K562 (cell line): Measurements from ENCODE around the gene CCDC194. TPM values are rescaled to one million over a fixed set of nuclear protein-coding genes. Genes with fewer than 3 reads are reported as not detected.
A peak's percentile ranks its signal among the peaks of the same experiment; 100 is the strongest.

ENCODE experiments used
- ATAC-seq: fragments of 200-7000 bp; cut with Tn5 transposase; 3 replicates; pipeline ENCODE4 v1.9.1; 2020; ENCODE audit warnings: moderate library complexity
- BruUV-seq: library from RNA; stranded (reverse); fragments of 400-500 nt; replicated peaks from 2 replicates; lab custom pipeline; 2021; lab: Mats Ljungman, UMichigan
- CTCF ChIA-PET: fragments of 300-600 bp; formaldehyde crosslinking; extraction: SDS; loops from one replicate; lab custom pipeline; 2021; ENCODE audit warnings: low intra/inter-chr PET ratio; lab: Yijun Ruan, JAX
- POLR2A ChIA-PET: fragments of 300-600, 350-650 bp; sonication (Branson Sonifier 250); formaldehyde crosslinking; extraction: SDS; loops from one replicate; lab custom pipeline; 2021; ENCODE audit warnings: antibody characterized with exemption, inconsistent platforms; lab: Yijun Ruan, JAX
- DNase-seq, 4 experiments: peaks; one replicate each; pipeline versions ENCODE4 v3.0.0 to v3.0.0-alpha.2; 2011 to 2018; ENCODE audit warnings: low spot score in 3 of 4, mixed read lengths in 3 of 4; ENCODE audit errors: extremely low read depth in 1 of 4
- FAIRE-seq: peaks from 2 replicates; lab custom pipeline; 2011; peaks lifted over from hg19 to GRCh38; lab: Jason Lieb, UNC
- H2AFZ ChIP-seq: 2 replicates; pipeline ENCODE4 v1.6.0; 2011; ENCODE audit warnings: low read depth, low read length, control low read depth, inconsistent platforms
- H3K27ac ChIP-seq: fragments of 200-600 bp; 3 replicates; pipeline ENCODE4 v1.8.0; 2011; ENCODE audit warnings: low read depth, mild to moderate bottlenecking, control low read depth, inconsistent platforms, low read length, moderate library complexity, mixed read lengths; ENCODE audit errors: extremely low read depth
- H3K27me3 ChIP-seq, 2 experiments: fragments of 300-600 bp in 1 of 2; 2 replicates in 1 of 2; 3 replicates in 1 of 2; pipeline versions ENCODE4 v1.6.0 to v1.8.0; 2011; ENCODE audit warnings: inconsistent platforms in 2 of 2, low read length in 2 of 2, mild to moderate bottlenecking in 1 of 2, mixed read lengths in 1 of 2, moderate library complexity in 1 of 2; ENCODE audit not compliant: control insufficient read depth in 2 of 2, insufficient read depth in 2 of 2
- H3K36me3 ChIP-seq: fragments of 300-600 bp; 3 replicates; pipeline ENCODE4 v1.8.0; 2011; ENCODE audit warnings: mild to moderate bottlenecking, low read length, inconsistent platforms; ENCODE audit not compliant: control insufficient read depth, insufficient read depth
- H3K4me1 ChIP-seq, 2 experiments: fragments of 200-600 bp in 1 of 2; replicated peaks in 1 of 2; 2 replicates in 1 of 2; 3 replicates in 1 of 2; pipeline versions ENCODE4 v1.5.1 to v1.8.0; 2011; ENCODE audit warnings: inconsistent platforms in 2 of 2, low read length in 2 of 2, mild to moderate bottlenecking in 1 of 2, mixed read lengths in 1 of 2, moderate library complexity in 1 of 2; ENCODE audit not compliant: control insufficient read depth in 2 of 2, insufficient read depth in 2 of 2
- H3K4me2 ChIP-seq: 2 replicates; pipeline ENCODE4 v1.6.1; 2011; ENCODE audit warnings: low read length, control low read depth, inconsistent platforms, mixed read lengths; ENCODE audit not compliant: insufficient read depth
- H3K4me3 ChIP-seq: fragments of 200-600 bp; sonication (generic), shearing (Covaris generic); 2 replicates; pipeline ENCODE4 v1.5.1; 2016; ENCODE audit warnings: control low read depth, inconsistent platforms
- H3K79me2 ChIP-seq: fragments of 200-600 bp; 3 replicates; pipeline ENCODE4 v1.8.0; 2011; ENCODE audit warnings: low read length, inconsistent platforms; ENCODE audit not compliant: control insufficient read depth, insufficient read depth
- H3K9ac ChIP-seq, 2 experiments: 2 replicates each; pipeline versions ENCODE4 v1.6.0 to v1.6.1; 2011; ENCODE audit warnings: low read depth in 2 of 2, low read length in 2 of 2, control low read depth in 1 of 2, inconsistent platforms in 1 of 2, mild to moderate bottlenecking in 1 of 2, mixed read lengths in 1 of 2; ENCODE audit not compliant: insufficient read depth in 1 of 2
- H3K9me1 ChIP-seq: one replicate; pipeline ENCODE4 v1.6.0; 2011; ENCODE audit warnings: inconsistent platforms, mild to moderate bottlenecking, low read length, moderate library complexity; ENCODE audit not compliant: control insufficient read depth, insufficient read depth
- H3K9me3 ChIP-seq: replicated peaks from 2 replicates; pipeline ENCODE4 v1.5.1; 2011; ENCODE audit warnings: low read depth, low read length, inconsistent platforms; ENCODE audit not compliant: control insufficient read depth, insufficient read depth
- H4K20me1 ChIP-seq: replicated peaks from 2 replicates; pipeline ENCODE4 v1.6.1; 2011; ENCODE audit warnings: low read length, inconsistent platforms, mixed read lengths; ENCODE audit not compliant: control insufficient read depth, insufficient read depth
- CTCF ChIP-seq, 3 experiments: IDR thresholded peaks in 2 of 3; conservative IDR thresholded peaks in 1 of 3; 2 replicates each; pipeline ENCODE4 v1.5.1; 2011 to 2012; ENCODE audit warnings: low read length in 3 of 3, mild to moderate bottlenecking in 3 of 3, control low read depth in 2 of 3, improper control_type of control experiment in 1 of 3, inconsistent platforms in 1 of 3, low read depth in 1 of 3, mixed read lengths in 1 of 3, moderate library complexity in 1 of 3; ENCODE audit not compliant: insufficient read depth in 2 of 3
- CUX1 ChIP-seq: fragments of 200-800 bp; sonication (Bioruptor generic); IDR thresholded peaks from 2 replicates; pipeline ENCODE4 v1.6.1; 2016; ENCODE audit warnings: missing genetic modification characterization, missing compliant biosample characterization
- POLR2G ChIP-seq: fragments of 200-400 bp; formaldehyde crosslinking; IDR thresholded peaks from 2 replicates; pipeline ENCODE4 v1.6.1; 2017; ENCODE audit warnings: low read depth, mild to moderate bottlenecking, antibody characterized with exemption, low read length, moderate library complexity
- SOX6 ChIP-seq: fragments of 450-650 bp; IDR thresholded peaks from 2 replicates; pipeline ENCODE4 v1.6.1; 2014; ENCODE audit warnings: mild to moderate bottlenecking
- WGBS: fragments of 100-300 bp; shearing (Covaris generic); methylation state at CpG from one replicate; pipeline ENCODE4 v1.1.6; 2016; ENCODE audit warnings: low coverage, mixed read lengths; ENCODE audit not compliant: insufficient coverage; ENCODE audit errors: missing lambda C conversion rate; 5-methylcytosine and 5-hydroxymethylcytosine counted together
- in situ Hi-C: fragments of 300-500 bp; cut with MboI; formaldehyde crosslinking; loops from 4 replicates; pipeline ENCODE4 v1.15.0; 2018; ENCODE audit warnings: inconsistent platforms, mixed read lengths
- intact Hi-C: fragments of 100-400 bp; cut with micrococcal nuclease; formaldehyde crosslinking; loops from 2 replicates; pipeline ENCODE4 v1.14.2; 2022
- polyA plus RNA-seq, 8 experiments: library from polyadenylated mRNA; depleted of rRNA in 4 of 8; stranded (reverse) in 5 of 8; unstranded in 3 of 8; fragments of >200 nt; fragmentation: Nextera tagmentation in 2 of 8; fragmentation: Illumina TruSeq in 1 of 8; extraction: Ambion mirVana in 2 of 8; extraction: Trizol in 1 of 8; gene quantifications; 2 replicates each; pipeline versions ENCODE4 v1.2.1 to v1.2.3, GENCODE V29; 2011 to 2014; ENCODE audit warnings: inconsistent platforms in 1 of 8, missing spikeins in 1 of 8
- total RNA-seq, 7 experiments: library from RNA; depleted of rRNA in 6 of 7; stranded (reverse); fragments of >200 nt in 6 of 7; fragmentation: Illumina TruSeq in 2 of 7; extraction: Trizol in 2 of 7; gene quantifications; 2 replicates each; pipeline versions ENCODE4 v1.2.1 to v1.2.3, GENCODE V29; 2011 to 2021; ENCODE audit warnings: low replicate concordance in 1 of 7

Gene CCDC194
- total and polyA plus RNA-seq, 9 of the 15 experiments (the other 6 are each of a cell fraction or from before 2014, with no cell fraction given): 0.13 to 1.3 (median 0.39) TPM; not detected in 3

DNA sequence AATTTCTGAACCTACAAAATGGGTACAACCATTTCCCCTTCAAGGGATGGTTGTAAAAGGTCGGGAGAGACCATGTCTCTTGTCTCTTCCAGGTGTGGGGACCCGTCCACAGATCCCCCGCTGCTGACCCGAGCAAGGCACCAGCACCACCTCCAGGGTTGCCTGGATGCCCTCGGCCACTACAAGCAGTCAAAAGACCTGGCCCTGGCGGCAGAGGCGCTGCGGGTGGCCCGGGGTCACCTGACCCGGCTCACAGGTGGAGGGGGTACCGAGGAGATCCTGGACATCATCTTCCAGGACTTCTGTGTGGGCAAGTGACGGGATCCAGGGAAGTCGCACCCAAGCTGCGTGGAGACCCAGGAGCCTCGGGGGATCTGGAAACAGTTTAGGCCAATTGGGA lies 52.6 kb downstream of the CCDC194 start (continued):
- TF ChIP-seq CUX1 (CRISPR knock-in tag): no peak

DNA sequence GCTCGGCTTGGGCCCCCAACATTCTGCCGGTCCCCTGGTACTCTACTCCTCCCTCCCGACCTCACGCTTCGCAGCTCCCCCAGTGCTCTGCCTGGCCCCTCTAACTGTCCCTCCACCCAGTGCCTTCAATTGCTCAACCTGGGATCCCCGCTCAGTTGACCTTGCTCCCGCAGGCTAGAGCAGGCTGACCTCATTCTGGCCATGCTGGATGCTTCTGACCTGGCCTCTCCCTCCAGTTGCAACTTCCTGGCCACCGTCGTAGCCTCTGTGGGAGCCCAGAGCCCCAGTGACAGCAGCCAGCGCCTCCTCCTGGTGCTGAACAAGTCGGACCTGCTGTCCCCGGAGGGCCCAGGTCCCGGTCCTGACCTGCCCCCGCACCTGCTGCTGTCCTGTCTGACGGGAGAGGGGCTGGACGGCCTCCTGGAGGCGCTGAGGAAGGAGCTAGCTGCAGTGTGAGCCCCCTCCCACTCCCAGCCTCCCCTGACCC lies 53.1 kb downstream of the CCDC194 start:
- WGBS: 69% methylated on average over 14 of the region's 17 CpGs
- H3K79me2 ChIP-seq: peaks cover 20% of the 10 kb centered on the region
- H3K4me2 ChIP-seq: no peak overlapping the region
- peaks cover 24% of the 10 kb centered on the region; the same call in 1 of the 3 replicates for H3K36me3 ChIP-seq
- no peaks in the 10 kb centered on the region for H3K27me3 ChIP-seq
- no peaks in the 10 kb centered on the region for H3K9me3 ChIP-seq
- peak overlapping the region in 1 of 2 experiments; percentile 39; a peak in 1 of 4 replicates for H3K9ac ChIP-seq
- no peak overlapping the region for H3K27ac ChIP-seq
- CTCF ChIA-PET: no interaction called here
- H4K20me1 ChIP-seq: no peaks in the 10 kb centered on the region; the same call in 1 of the 2 replicates
- no peak overlapping the region for H2AFZ ChIP-seq
- H3K9me1 ChIP-seq: no peaks in the 10 kb centered on the region
- TF ChIP-seq POLR2G: peak; percentile 30; the same call in 1 of the 2 replicates
- TF ChIP-seq CTCF (IDR thresholded peaks at IDR 0.05 in 2 of 3, conservative IDR thresholded peaks at IDR 0.05 in 1 of 3; ENCODE audit: insufficient read depth in 2 of 3, low read depth in 1 of 3, low read length in 3 of 3): peak in 1 of 3 experiments; percentile 13; a peak in 1 of 6 replicates
- no peak for TF ChIP-seq SOX6
- in situ Hi-C loops: no loop called here
- FAIRE-seq (no peak), ATAC-seq (no peak), DNase-seq (no peak)
- POLR2A ChIA-PET: interaction anchor here (0.5 kb wide), 1 partner anchor 13 kb away, joined by 4 read pairs; no protein-coding TSS in a partner anchor
- BruUV-seq: no TSS peak
- no peak overlapping the region for H3K4me3 ChIP-seq
- intact Hi-C loops: no loop called here
- H3K4me1 ChIP-seq: peaks cover 7 to 44% of the 10 kb centered on the region in 2 experiments; a peak in 4 of 5 replicates
